GM18507 (cell line): ENCODE measurements around the gene FGF8.

Experiments
- DNase-seq: peaks from one replicate; pipeline ENCODE4 v3.0.0; 2011; ENCODE audit warnings: low read depth; ENCODE audit not compliant: insufficient read length; ENCODE audit errors: extremely low spot score
- FAIRE-seq: peaks from 2 replicates; lab custom pipeline; 2011; peaks lifted over from hg19 to GRCh38; lab: Jason Lieb, UNC

FGF8 gene

GRCh38 chr10:101745074-101745696 is 30.7 kb downstream of the FGF8 start:
- DNase-seq (no peak), FAIRE-seq (no peak)

- FAIRE-seq, result no peak
These were observed 31.6 kb downstream of the FGF8 start for GRCh38 chr10:101744267-101744666.

GRCh38 chr10:101741938-101742337 is 34.0 kb downstream of the FGF8 start:
- DNase-seq (no peak), FAIRE-seq (no peak)

More at GRCh38 chr10:101744267-101744666, 31.6 kb downstream of the FGF8 start:
- no peak for DNase-seq

- DNase-seq (no peak), FAIRE-seq (no peak)
These were observed 39.2 kb downstream of the FGF8 start for GRCh38 chr10:101736666-101737065.

- FAIRE-seq (no peak), DNase-seq (no peak)
These were observed 43.8 kb downstream of the FGF8 start for GRCh38 chr10:101732096-101732495.

- no peak for DNase-seq
- FAIRE-seq, result no peak
These were observed 49.9 kb downstream of the FGF8 start for GRCh38 chr10:101726115-101726387.

- DNase-seq (no peak), FAIRE-seq (no peak)
These were observed 50.4 kb downstream of the FGF8 start for GRCh38 chr10:101725296-101726114.

- FAIRE-seq (peak; percentile 36), DNase-seq (no peak)
These were observed 51.5 kb downstream of the FGF8 start for GRCh38 chr10:101724446-101724845.

GRCh38 chr10:101723176-101723575 is 52.7 kb downstream of the FGF8 start:
- no peak for FAIRE-seq
- DNase-seq, result no peak

- DNase-seq, result no peak
- FAIRE-seq, result no peak
These were observed 54.1 kb downstream of the FGF8 start for GRCh38 chr10:101721806-101722205.

- FAIRE-seq (no peak), DNase-seq (no peak)
These were observed 55.2 kb downstream of the FGF8 start for GRCh38 chr10:101720606-101721230.
